A673 (cell line): ENCODE results near the gene ALG5. TPM values are rescaled to one million over a fixed set of nuclear protein-coding genes. Genes with fewer than 3 reads are reported as not detected.

Experiments
- BruUV-seq: library from RNA; stranded (reverse); fragments of 400-500 nt; replicated peaks from 2 replicates; lab custom pipeline; 2021; lab: Mats Ljungman, UMichigan
- CTCF ChIA-PET: fragments of 300-600 bp; sonication (Branson Sonifier 250); formaldehyde crosslinking; loops from one replicate; lab custom pipeline; 2022; ENCODE audit warnings: antibody characterized with exemption; lab: Charles Lee
- POLR2A ChIA-PET: fragments of 300-600 bp; sonication (Branson Sonifier 250); formaldehyde crosslinking; loops from one replicate; lab custom pipeline; 2022; ENCODE audit warnings: antibody characterized with exemption; ENCODE audit not compliant: low non-redundant PET; lab: Charles Lee
- DNase-seq: peaks from one replicate; pipeline ENCODE4 v3.0.0-alpha.2; 2015; ENCODE audit warnings: low spot score
- H3K27ac ChIP-seq: fragments of 200-600 bp; sonication (generic); 2 replicates; pipeline ENCODE4 v1.5.1; 2016; ENCODE audit warnings: mixed run types, low read depth, mild to moderate bottlenecking, mixed read lengths, antibody characterized with exemption, low read length; ENCODE audit not compliant: poor library complexity, severe bottlenecking
- H3K27me3 ChIP-seq: fragments of 200-600 bp; sonication (generic); replicated peaks from 2 replicates; pipeline ENCODE4 v1.6.1; 2017; ENCODE audit warnings: mixed run types, low read depth, mild to moderate bottlenecking, mixed read lengths, antibody characterized with exemption, low read length; ENCODE audit not compliant: insufficient read depth, poor library complexity
- H3K36me3 ChIP-seq: fragments of 200-600 bp; sonication (generic); 2 replicates; pipeline ENCODE4 v1.6.1; 2016; ENCODE audit warnings: mixed run types, mild to moderate bottlenecking, mixed read lengths, antibody characterized with exemption, low read length; ENCODE audit not compliant: insufficient read depth, poor library complexity, severe bottlenecking
- H3K4me1 ChIP-seq: fragments of 200-600 bp; sonication (generic); 2 replicates; pipeline ENCODE4 v1.6.1; 2017; ENCODE audit warnings: mixed run types, mild to moderate bottlenecking, mixed read lengths, antibody characterized with exemption, low read length; ENCODE audit not compliant: insufficient read depth, poor library complexity, severe bottlenecking
- H3K4me3 ChIP-seq: fragments of 200-600 bp; sonication (generic); 2 replicates; pipeline ENCODE4 v1.5.1; 2016; ENCODE audit warnings: low read depth, mixed run types, mild to moderate bottlenecking, mixed read lengths, low read length; ENCODE audit not compliant: poor library complexity, severe bottlenecking
- H3K9me3 ChIP-seq: fragments of 200-600 bp; sonication (generic); 2 replicates; pipeline ENCODE4 v1.6.1; 2016; ENCODE audit warnings: mixed run types, low read depth, mild to moderate bottlenecking, mixed read lengths, antibody characterized with exemption, low read length; ENCODE audit not compliant: poor library complexity, severe bottlenecking
- CTCF ChIP-seq: fragments of 300-800, 200-600 bp; sonication (generic); conservative IDR thresholded peaks from 2 replicates; pipeline ENCODE4 v1.5.1; 2017; ENCODE audit warnings: low read depth, mild to moderate bottlenecking, antibody characterized with exemption, low read length, moderate library complexity, mixed read lengths
- EZH2 ChIP-seq: fragments of 200-600 bp; sonication (generic); IDR thresholded peaks from 2 replicates; pipeline ENCODE4 v1.6.1; 2017; ENCODE audit warnings: borderline replicate concordance, low read depth, mild to moderate bottlenecking, mixed read lengths, antibody characterized with exemption, low read length; ENCODE audit not compliant: poor library complexity, severe bottlenecking
- intact Hi-C: fragments of 100-400 bp; cut with micrococcal nuclease; formaldehyde crosslinking; loops from one replicate; pipeline ENCODE4 v1.10.0; 2022; ENCODE audit not compliant: unreplicated experiment
- total RNA-seq: library from RNA; stranded (reverse); gene quantifications from 2 replicates; pipeline ENCODE4 v1.2.3, GENCODE V29; 2021

The ALG5 gene
- total RNA-seq, 1 experiment from 2014 or later: 52.0 TPM

GRCh38 chr13:36919833-36920615, 79.1 kb downstream of the ALG5 start, which contains the start of gene SMAD9:
TSS of gene SMAD9 (minus strand) at chr13:36920238. CDS start at chr13:36879689, 40,549 bp downstream.
- Histone ChIP-seq H3K4me3 (peak within 1 kb of the TSS; percentile 79), H3K27ac (peak within 1 kb of the TSS; percentile 74), H3K9me3 (no peaks in the 10 kb centered on the region), H3K27me3 (no peaks in the 10 kb centered on the region), H3K4me1 (peaks cover 47% of the 10 kb centered on the region), H3K36me3 (no peaks in the 10 kb centered on the region)
- no TSS peak for BruUV-seq
- intact Hi-C loops: loop anchor here (5.0 kb wide), 1 partner anchor 63 kb away; no protein-coding TSS in a partner anchor
- DNase-seq: peak; percentile 85
- CTCF ChIA-PET: no interaction called here
- POLR2A ChIA-PET: no interaction called here
- TF ChIP-seq EZH2 (no peak), CTCF (no peak)

- no peaks in the 10 kb centered on the region for H3K27me3 ChIP-seq
- peak overlapping the region; percentile 79 for H3K4me3 ChIP-seq
- TF ChIP-seq EZH2: no peak
- no peak for TF ChIP-seq CTCF
- H3K4me1 ChIP-seq: peaks cover 54% of the 10 kb centered on the region
- peak overlapping the region; percentile 74 for H3K27ac ChIP-seq
- peak; percentile 73 for DNase-seq
- POLR2A ChIA-PET: no interaction called here
- intact Hi-C loops: loop anchor here (5.0 kb wide), 1 partner anchor 62 kb away; no protein-coding TSS in a partner anchor
- CTCF ChIA-PET: no interaction called here
- no peaks in the 10 kb centered on the region for H3K36me3 ChIP-seq
- H3K9me3 ChIP-seq: no peaks in the 10 kb centered on the region
- no TSS peak for BruUV-seq
These were observed 79.8 kb downstream of the ALG5 start for GRCh38 chr13:36919171-36919832.

GRCh38 chr13:36918246-36919131, 80.7 kb downstream of the ALG5 start:
- BruUV-seq: no TSS peak
- Histone ChIP-seq H3K36me3 (no peaks in the 10 kb centered on the region), H3K4me1 (peaks cover 61% of the 10 kb centered on the region), H3K4me3 (peak overlapping the region; percentile 79), H3K27ac (peak overlapping the region; percentile 74), H3K9me3 (no peaks in the 10 kb centered on the region), H3K27me3 (no peaks in the 10 kb centered on the region)
- ChIA-PET POLR2A (no interaction called here), CTCF (no interaction called here)
- TF ChIP-seq EZH2 (no peak), CTCF (no peak)
- intact Hi-C loops: loop anchor here (5.0 kb wide), 1 partner anchor 61 kb away; no protein-coding TSS in a partner anchor
- DNase-seq: peak; percentile 71
